Naive thymus-derived CD4-positive, alpha-beta T cell (primary cell): ENCODE results near the gene PCDHGA1. TPM values are rescaled to one million over a fixed set of nuclear protein-coding genes. Genes with fewer than 3 reads are reported as not detected.

Source experiments
- ATAC-seq: fragments of 150-1000 bp; cut with Tn5 transposase; 2 replicates; pipeline ENCODE4 v1.10.0; 2021; ENCODE audit warnings: mild to moderate bottlenecking, moderate library complexity
- CTCF ChIA-PET: fragments of 350-600 bp; sonication (Branson Sonifier 250); formaldehyde crosslinking; loops from one replicate; lab custom pipeline; 2021; ENCODE audit warnings: antibody characterized with exemption; lab: Charles Lee
- POLR2A ChIA-PET: fragments of 350-600 bp; sonication (Branson Sonifier 250); formaldehyde crosslinking; loops from one replicate; lab custom pipeline; 2021; ENCODE audit warnings: antibody characterized with exemption, inconsistent platforms; lab: Charles Lee
- DNase-seq, 9 donors: peaks; one replicate each; pipeline versions ENCODE4 v3.0.0 to v3.0.0-alpha.2; 2020 to 2022; ENCODE audit warnings: mixed read lengths in 1 of 9
- H3K27ac ChIP-seq: one replicate; pipeline ENCODE4 v1.7.0; 2013; ENCODE audit warnings: mild to moderate bottlenecking, low read depth, low read length, moderate library complexity
- H3K27me3 ChIP-seq, 2 donors: one replicate each; pipeline ENCODE4 v1.7.0; 2013; ENCODE audit warnings: low read length in 2 of 2, mild to moderate bottlenecking in 2 of 2, moderate library complexity in 2 of 2; ENCODE audit not compliant: control insufficient read depth in 2 of 2, insufficient read depth in 2 of 2
- H3K36me3 ChIP-seq, 3 experiments: 1 replicate in 2 of 3; 2 replicates in 1 of 3; pipeline ENCODE4 v1.7.0; 2013; ENCODE audit warnings: low read length in 3 of 3, mild to moderate bottlenecking in 3 of 3, moderate library complexity in 1 of 3; ENCODE audit not compliant: insufficient read depth in 3 of 3, control insufficient read depth in 2 of 3
- H3K4me1 ChIP-seq, 2 donors: one replicate each; pipeline ENCODE4 v1.7.0; 2013; ENCODE audit warnings: low read length in 2 of 2, mild to moderate bottlenecking in 2 of 2, moderate library complexity in 1 of 2; ENCODE audit not compliant: control insufficient read depth in 2 of 2, insufficient read depth in 2 of 2
- H3K4me3 ChIP-seq: 2 replicates; pipeline ENCODE4 v1.7.0; 2013; ENCODE audit warnings: mild to moderate bottlenecking, low read length
- H3K9me3 ChIP-seq, 3 experiments: 1 replicate in 2 of 3; 2 replicates in 1 of 3; pipeline ENCODE4 v1.7.0; 2013; ENCODE audit warnings: low read length in 3 of 3; ENCODE audit not compliant: control insufficient read depth in 2 of 3
- H3K27ac Mint-ChIP-seq, 9 donors: one replicate each; pipeline ENCODE4 v1.8.0; 2020 to 2022; ENCODE audit warnings: mixed read lengths in 9 of 9, mild to moderate bottlenecking in 8 of 9, moderate library complexity in 5 of 9, inconsistent platforms in 2 of 9
- H3K27me3 Mint-ChIP-seq, 5 donors: one replicate each; pipeline ENCODE4 v1.8.0; 2021 to 2022; ENCODE audit warnings: mixed read lengths in 5 of 5, mild to moderate bottlenecking in 1 of 5
- H3K36me3 Mint-ChIP-seq, 5 donors: one replicate each; pipeline ENCODE4 v1.8.0; 2020 to 2022; ENCODE audit warnings: mixed read lengths in 5 of 5, mild to moderate bottlenecking in 3 of 5, inconsistent platforms in 1 of 5
- H3K4me1 Mint-ChIP-seq, 7 donors: one replicate each; pipeline ENCODE4 v1.8.0; 2020 to 2022; ENCODE audit warnings: mixed read lengths in 7 of 7, mild to moderate bottlenecking in 3 of 7, inconsistent platforms in 1 of 7
- H3K4me3 Mint-ChIP-seq, 10 donors: one replicate each; pipeline ENCODE4 v1.8.0; 2020 to 2022; ENCODE audit warnings: mild to moderate bottlenecking in 10 of 10, mixed read lengths in 10 of 10, moderate library complexity in 6 of 10, inconsistent platforms in 2 of 10
- H3K9me3 Mint-ChIP-seq, 11 donors: one replicate each; pipeline ENCODE4 v1.8.0; 2020 to 2022; ENCODE audit warnings: mixed read lengths in 11 of 11, mild to moderate bottlenecking in 4 of 11, inconsistent platforms in 1 of 11, moderate library complexity in 1 of 11
- intact Hi-C, 2 donors: fragments of 100-400 bp; cut with micrococcal nuclease; formaldehyde crosslinking; loops; one replicate each; pipeline ENCODE4 v1.15.1; 2023
- polyA plus RNA-seq, 2 donors: library from polyadenylated mRNA; unstranded; fragments of 300-500 nt; fragmentation: Illumina TruSeq; gene quantifications; one replicate each; pipeline ENCODE4 v1.2.3, GENCODE V29; 2021
- total RNA-seq, 6 experiments: library from RNA in 5 of 6; stranded (reverse) in 5 of 6; gene quantifications; 1 replicate in 5 of 6; 2 replicates in 1 of 6; pipeline ENCODE4 v1.2.3 and lab custom pipeline; 2021 to 2026

The PCDHGA1 gene
- total and polyA plus RNA-seq, 7 experiments from 2014 or later = 0.08 to 0.54 (median 0.17) TPM; not detected in 2

DNA sequence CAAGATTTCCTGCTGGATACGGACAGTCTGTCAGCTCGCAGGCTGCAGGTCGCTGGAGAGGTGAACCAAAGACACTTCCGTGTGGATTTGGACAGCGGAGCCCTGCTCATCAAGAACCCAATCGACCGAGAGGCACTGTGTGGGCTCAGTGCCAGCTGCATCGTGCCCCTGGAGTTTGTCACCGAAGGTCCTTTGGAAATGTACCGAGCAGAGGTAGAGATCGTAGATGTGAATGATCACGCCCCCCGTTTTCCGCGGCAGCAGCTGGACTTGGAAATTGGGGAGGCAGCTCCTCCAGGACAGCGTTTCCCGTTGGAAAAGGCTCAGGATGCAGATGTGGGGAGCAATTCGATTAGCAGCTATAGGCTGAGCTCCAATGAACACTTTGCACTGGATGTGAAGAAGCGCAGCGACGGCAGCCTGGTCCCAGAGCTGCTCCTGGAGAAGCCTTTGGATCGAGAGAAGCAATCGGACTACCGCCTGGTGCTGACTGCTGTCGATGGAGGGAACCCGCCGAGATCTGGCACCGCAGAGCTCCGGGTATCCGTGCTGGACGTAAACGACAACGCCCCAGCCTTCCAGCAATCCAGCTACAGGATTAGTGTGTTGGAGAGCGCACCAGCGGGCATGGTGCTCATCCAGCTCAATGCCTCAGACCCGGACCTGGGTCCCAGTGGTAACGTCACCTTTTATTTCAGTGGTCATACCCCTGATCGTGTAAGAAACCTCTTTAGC, 155.2 kb downstream of the PCDHGA1 start:
- Histone ChIP-seq H3K27ac (no peak overlapping the region), H3K9me3 (no peaks in the 10 kb centered on the region), H3K27me3 (peaks cover 7 to 19% of the 10 kb centered on the region in 2 donors), H3K4me1 (peaks cover 0 to 8% of the 10 kb centered on the region in 2 donors), H3K36me3 (no peaks in the 10 kb centered on the region), H3K4me3 (no peak overlapping the region)
- Mint-ChIP-seq H3K27ac (no peak overlapping the region), H3K4me1 (peaks cover 0 to 25% (median 17%) of the 10 kb centered on the region in 7 donors), H3K36me3 (peaks cover 0 to 12% (median 0%) of the 10 kb centered on the region in 5 donors), H3K9me3 (peaks cover 0 to 5% (median 0%) of the 10 kb centered on the region in 11 donors), H3K27me3 (peaks cover 70 to 91% (median 81%) of the 10 kb centered on the region in 5 donors), H3K4me3 (peak overlapping the region in 9 of 10 donors; percentile 7 to 75 (median 66))
- ChIA-PET CTCF (interaction anchor here (0.6 kb wide), 1 partner anchor 33 kb away, joined by 4 read pairs; no protein-coding TSS in a partner anchor), POLR2A (no interaction called here)
- DNase-seq = no peak
- intact Hi-C loops = no loop called here
- ATAC-seq = no peak

DNA sequence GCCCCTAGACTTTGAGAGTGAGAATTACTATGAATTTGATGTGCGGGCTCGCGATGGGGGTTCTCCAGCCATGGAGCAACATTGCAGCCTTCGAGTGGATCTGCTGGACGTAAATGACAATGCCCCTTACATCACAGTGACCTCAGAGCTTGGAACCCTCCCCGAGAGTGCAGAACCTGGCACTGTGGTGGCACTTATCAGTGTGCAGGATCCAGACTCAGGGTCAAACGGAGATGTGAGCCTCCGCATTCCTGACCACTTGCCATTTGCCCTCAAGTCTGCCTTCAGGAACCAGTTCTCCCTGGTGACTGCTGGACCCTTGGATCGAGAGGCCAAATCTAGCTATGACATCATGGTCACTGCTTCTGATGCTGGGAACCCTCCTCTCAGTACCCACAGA, 155.8 kb downstream of the PCDHGA1 start:
- CTCF ChIA-PET = interaction anchor here (0.6 kb wide), 1 partner anchor 32 kb away, joined by 4 read pairs; no protein-coding TSS in a partner anchor
- POLR2A ChIA-PET = no interaction called here
- peaks cover 7 to 19% of the 10 kb centered on the region in 2 donors for H3K27me3 ChIP-seq
- H3K4me1 ChIP-seq = peaks cover 0 to 8% of the 10 kb centered on the region in 2 donors
- H3K4me3 ChIP-seq = no peak overlapping the region
- no peak overlapping the region for H3K27ac ChIP-seq
- H3K36me3 ChIP-seq = no peaks in the 10 kb centered on the region
- Mint-ChIP-seq H3K36me3 (peaks cover 0 to 17% (median 0%) of the 10 kb centered on the region in 5 donors), H3K4me3 (peak overlapping the region in 4 of 10 donors; percentile 7 to 75 (median 14)), H3K9me3 (peaks cover 0 to 10% (median 0%) of the 10 kb centered on the region in 11 donors), H3K4me1 (peaks cover 0 to 29% (median 20%) of the 10 kb centered on the region in 7 donors), H3K27me3 (peaks cover 73 to 91% (median 81%) of the 10 kb centered on the region in 5 donors), H3K27ac (no peak overlapping the region)
- intact Hi-C loops = no loop called here
- H3K9me3 ChIP-seq = no peaks in the 10 kb centered on the region
- no peak for DNase-seq
- no peak for ATAC-seq

DNA sequence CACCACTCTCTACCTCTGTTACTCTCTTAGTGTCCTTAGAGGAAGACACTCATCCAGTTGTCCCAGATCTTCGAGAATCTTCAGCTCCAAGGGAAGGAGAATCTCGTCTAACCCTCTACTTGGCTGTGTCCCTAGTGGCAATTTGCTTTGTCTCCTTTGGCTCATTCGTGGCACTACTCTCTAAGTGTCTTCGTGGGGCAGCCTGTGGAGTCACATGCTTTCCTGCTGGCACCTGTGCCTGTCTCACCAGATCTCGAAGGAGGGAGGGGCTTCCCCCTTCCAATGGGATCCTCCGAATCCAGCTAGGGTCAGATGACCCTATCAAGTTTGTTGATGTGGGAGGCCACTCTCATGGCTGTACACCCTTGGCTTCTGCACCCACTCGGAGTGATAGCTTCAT, 156.8 kb downstream of the PCDHGA1 start:
- peaks cover 2 to 35% (median 22%) of the 10 kb centered on the region in 7 donors for H3K4me1 Mint-ChIP-seq
- Histone ChIP-seq H3K27me3 (peaks cover 7 to 19% of the 10 kb centered on the region in 2 donors), H3K27ac (no peak overlapping the region), H3K4me1 (peaks cover 0 to 8% of the 10 kb centered on the region in 2 donors), H3K9me3 (no peaks in the 10 kb centered on the region), H3K4me3 (no peak overlapping the region), H3K36me3 (no peaks in the 10 kb centered on the region)
- ChIA-PET CTCF (interaction anchor here (0.6 kb wide), 1 partner anchor 40 kb away, joined by 3 read pairs; no protein-coding TSS in a partner anchor), POLR2A (no interaction called here)
- peaks cover 0 to 17% (median 0%) of the 10 kb centered on the region in 5 donors for H3K36me3 Mint-ChIP-seq
- intact Hi-C loops = no loop called here
- peaks cover 0 to 10% (median 0%) of the 10 kb centered on the region in 11 donors for H3K9me3 Mint-ChIP-seq
- DNase-seq (no peak), ATAC-seq (no peak)
- H3K4me3 Mint-ChIP-seq = no peak overlapping the region
- H3K27ac Mint-ChIP-seq = no peak overlapping the region
- H3K27me3 Mint-ChIP-seq = peaks cover 78 to 88% (median 83%) of the 10 kb centered on the region in 5 donors

DNA sequence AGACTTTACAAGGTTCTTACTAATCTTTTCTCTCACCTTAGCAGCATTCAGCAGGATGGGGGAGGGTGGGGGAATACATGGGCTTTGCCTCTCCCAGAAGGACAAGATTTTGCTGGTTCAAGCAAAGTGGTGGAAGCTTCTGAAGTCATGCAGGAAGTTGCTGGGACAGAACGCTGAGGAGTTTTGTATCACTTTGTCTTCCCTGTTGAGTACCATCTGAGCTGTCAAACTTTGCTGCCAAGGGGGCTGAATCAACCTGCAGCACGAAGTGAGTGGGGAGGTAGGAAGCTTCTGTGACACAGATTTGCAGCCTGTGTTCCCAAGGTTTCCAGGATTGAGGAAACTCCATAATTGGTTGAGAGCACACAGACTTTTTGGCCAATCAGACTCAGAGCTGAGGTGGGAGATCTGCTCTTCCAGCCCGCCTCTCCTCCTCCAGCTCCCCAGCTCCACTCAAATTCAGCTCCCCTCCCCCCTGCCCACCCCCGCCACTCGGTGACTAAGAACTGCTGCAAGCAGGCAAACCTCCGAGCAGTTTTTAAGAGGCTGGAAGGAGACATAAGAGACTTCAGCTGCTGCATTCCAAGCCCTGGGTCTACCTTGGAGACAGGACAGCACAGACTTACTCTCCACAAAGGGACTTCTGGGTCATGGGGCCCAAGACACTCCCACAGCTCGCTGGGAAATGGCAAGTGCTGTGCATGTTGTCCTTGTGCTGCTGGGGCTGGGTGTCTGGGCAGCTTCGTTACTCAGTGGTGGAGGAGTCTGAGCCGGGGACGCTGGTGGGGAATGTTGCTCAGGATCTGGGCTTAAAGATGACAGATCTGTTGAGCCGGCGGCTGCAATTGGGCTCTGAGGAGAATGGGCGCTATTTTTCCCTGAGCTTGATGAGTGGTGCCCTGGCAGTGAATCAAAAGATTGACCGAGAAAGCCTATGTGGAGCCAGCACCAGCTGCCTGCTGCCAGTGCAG, 158.6 kb downstream of the PCDHGA1 start, which contains the start of gene PCDHGC5:
Gene PCDHGC5 (plus strand): TSS at position 491 of the 971 bp plus-strand sequence. CDS start 160 bp downstream, at position 651.
- ATAC-seq = no peak
- H3K9me3 ChIP-seq = no peaks in the 10 kb centered on the region
- Mint-ChIP-seq H3K27me3 (peaks cover 67 to 88% (median 76%) of the 10 kb centered on the region in 5 donors), H3K36me3 (peaks cover 0 to 14% (median 0%) of the 10 kb centered on the region in 5 donors), H3K27ac (no peak within 1 kb of the TSS), H3K4me1 (peaks cover 2 to 39% (median 25%) of the 10 kb centered on the region in 7 donors), H3K4me3 (peak within 1 kb of the TSS in 1 of 10 donors; percentile 10), H3K9me3 (peaks cover 0 to 10% (median 0%) of the 10 kb centered on the region in 11 donors)
- DNase-seq = no peak
- no peaks in the 10 kb centered on the region for H3K36me3 ChIP-seq
- ChIA-PET POLR2A (no interaction called here), CTCF (interaction anchor here (1.2 kb wide), 1 partner anchor 8 kb away, joined by 3 read pairs; no protein-coding TSS in a partner anchor)
- no peak within 1 kb of the TSS for H3K4me3 ChIP-seq
- peaks cover 0 to 8% of the 10 kb centered on the region in 2 donors for H3K4me1 ChIP-seq
- peaks cover 2 to 19% of the 10 kb centered on the region in 2 donors for H3K27me3 ChIP-seq
- intact Hi-C loops = no loop called here
- no peak within 1 kb of the TSS for H3K27ac ChIP-seq

DNA sequence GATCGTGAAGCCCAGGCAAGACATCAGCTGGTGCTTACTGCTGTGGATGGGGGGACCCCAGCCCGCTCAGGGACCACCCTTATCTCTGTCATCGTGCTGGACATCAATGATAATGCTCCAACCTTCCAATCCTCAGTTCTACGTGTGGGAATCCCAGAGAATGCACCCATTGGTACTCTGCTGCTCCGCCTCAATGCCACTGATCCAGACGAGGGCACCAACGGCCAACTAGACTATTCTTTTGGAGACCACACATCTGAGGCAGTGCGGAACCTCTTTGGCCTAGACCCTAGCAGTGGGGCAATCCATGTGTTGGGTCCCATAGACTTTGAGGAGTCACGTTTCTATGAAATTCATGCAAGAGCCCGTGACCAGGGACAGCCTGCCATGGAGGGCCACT, 159.5 kb downstream of the PCDHGA1 start:
- intact Hi-C loops = no loop called here
- DNase-seq (no peak), ATAC-seq (no peak)
- no peak overlapping the region for H3K4me3 ChIP-seq
- H3K36me3 Mint-ChIP-seq = peaks cover 0 to 14% (median 0%) of the 10 kb centered on the region in 5 donors
- peak overlapping the region in 1 of 10 donors; percentile 10 for H3K4me3 Mint-ChIP-seq
- H3K36me3 ChIP-seq = no peaks in the 10 kb centered on the region
- H3K27me3 ChIP-seq = peaks cover 0 to 13% of the 10 kb centered on the region in 2 donors
- H3K27me3 Mint-ChIP-seq = peaks cover 62 to 88% (median 72%) of the 10 kb centered on the region in 5 donors
- H3K4me1 Mint-ChIP-seq = peaks cover 0 to 29% (median 17%) of the 10 kb centered on the region in 7 donors
- no peak overlapping the region for H3K27ac Mint-ChIP-seq
- H3K9me3 Mint-ChIP-seq = peaks cover 0 to 10% (median 0%) of the 10 kb centered on the region in 11 donors
- H3K9me3 ChIP-seq = no peaks in the 10 kb centered on the region
- ChIA-PET POLR2A (no interaction called here), CTCF (interaction anchor here (1.2 kb wide), 1 partner anchor 9 kb away, joined by 3 read pairs; no protein-coding TSS in a partner anchor)
- H3K27ac ChIP-seq = no peak overlapping the region
- peaks cover 0 to 7% of the 10 kb centered on the region in 2 donors for H3K4me1 ChIP-seq

DNA sequence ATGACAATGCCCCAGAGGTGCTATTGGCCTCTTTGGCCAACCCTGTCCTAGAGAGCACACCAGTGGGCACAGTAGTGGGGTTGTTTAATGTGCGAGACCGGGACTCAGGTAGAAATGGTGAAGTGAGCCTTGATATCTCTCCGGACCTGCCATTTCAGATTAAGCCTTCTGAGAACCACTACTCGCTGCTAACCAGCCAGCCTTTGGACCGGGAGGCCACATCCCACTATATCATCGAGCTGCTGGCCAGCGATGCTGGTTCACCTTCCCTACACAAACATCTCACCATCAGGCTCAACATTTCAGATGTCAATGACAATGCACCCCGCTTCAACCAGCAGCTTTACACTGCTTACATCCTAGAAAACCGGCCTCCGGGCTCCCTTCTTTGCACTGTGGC, 160.0 kb downstream of the PCDHGA1 start:
- Histone ChIP-seq H3K4me3 (no peak overlapping the region), H3K27ac (no peak overlapping the region), H3K4me1 (peaks cover 0 to 2% of the 10 kb centered on the region in 2 donors), H3K36me3 (no peaks in the 10 kb centered on the region), H3K27me3 (peaks cover 0 to 10% of the 10 kb centered on the region in 2 donors), H3K9me3 (no peaks in the 10 kb centered on the region)
- H3K4me3 Mint-ChIP-seq = peak overlapping the region in 2 of 10 donors; percentile 11 to 35
- H3K27me3 Mint-ChIP-seq = peaks cover 60 to 88% (median 70%) of the 10 kb centered on the region in 5 donors
- DNase-seq (no peak), ATAC-seq (no peak)
- ChIA-PET POLR2A (no interaction called here), CTCF (interaction anchor here (1.2 kb wide), 1 partner anchor 10 kb away, joined by 3 read pairs; no protein-coding TSS in a partner anchor)
- H3K9me3 Mint-ChIP-seq = peaks cover 0 to 10% (median 0%) of the 10 kb centered on the region in 11 donors
- H3K27ac Mint-ChIP-seq = no peak overlapping the region
- intact Hi-C loops = no loop called here
- peaks cover 0 to 25% (median 12%) of the 10 kb centered on the region in 7 donors for H3K4me1 Mint-ChIP-seq
- peaks cover 0 to 14% (median under 1%) of the 10 kb centered on the region in 5 donors for H3K36me3 Mint-ChIP-seq
